Cardiac muscle cell (in vitro differentiated cells and primary cell): ENCODE results near the gene TMEM205. TPM values are rescaled to one million over a fixed set of nuclear protein-coding genes. Genes with fewer than 3 reads are reported as not detected.
A peak's percentile ranks its signal among the peaks of the same experiment; 100 is the strongest.
"Not testable (repeated sequence)": the region's sequence is repeated elsewhere in the genome, so short reads cannot be mapped to it uniquely, and the experiment has no call there.

Experiments used
- DNase-seq, 2 donors: peaks; one replicate each; pipeline versions ENCODE4 v3.0.0 to v3.0.0-alpha.2; 2010 to 2017; ENCODE audit warnings: low read depth in 1 of 2, low spot score in 1 of 2
- H3K27ac ChIP-seq: fragments of 200-600 bp; sonication (generic); 2 replicates; pipeline ENCODE4 v1.5.1; 2016
- H3K27me3 ChIP-seq: fragments of 200-600 bp; sonication (generic); 2 replicates; pipeline ENCODE4 v1.6.0; 2016; ENCODE audit warnings: control low read depth
- H3K36me3 ChIP-seq: fragments of 200-600 bp; sonication (generic); 2 replicates; pipeline ENCODE4 v1.5.1; 2016; ENCODE audit warnings: control low read depth
- H3K4me1 ChIP-seq: fragments of 200-600 bp; sonication (generic); 2 replicates; pipeline ENCODE4 v1.8.1; 2017; ENCODE audit warnings: low read depth, mild to moderate bottlenecking, mixed run types
- H3K4me3 ChIP-seq: fragments of 200-600 bp; sonication (generic); 2 replicates; pipeline ENCODE4 v1.5.1; 2016; ENCODE audit warnings: mild to moderate bottlenecking
- H3K9me3 ChIP-seq: fragments of 200-600 bp; sonication (generic); 2 replicates; pipeline ENCODE4 v1.5.1; 2017; ENCODE audit warnings: low read depth, mild to moderate bottlenecking, control low read depth
- CTCF ChIP-seq: IDR thresholded peaks from 2 replicates; pipeline ENCODE4 v1.5.1; 2012; ENCODE audit warnings: low read depth, mild to moderate bottlenecking, low read length
- polyA plus RNA-seq: library from polyadenylated mRNA; unstranded; fragments of >200 nt; fragmentation: Nextera tagmentation; extraction: Ambion mirVana; gene quantifications from 2 replicates; pipeline ENCODE4 v1.2.1, GENCODE V29; 2016
- total RNA-seq: library from RNA; depleted of rRNA; stranded (reverse); fragments of >200 nt; gene quantifications from 2 replicates; pipeline ENCODE4 v1.2.3, GENCODE V29; 2016

TMEM205 gene
- total and polyA plus RNA-seq, 2 experiments from 2014 or later = 137 to 154 TPM

- H3K4me3 ChIP-seq = peak overlapping the region; percentile 54
- H3K27ac ChIP-seq = peak overlapping the region; percentile 64
- no peak for TF ChIP-seq CTCF
- H3K4me1 ChIP-seq = peaks cover 7% of the 10 kb centered on the region
- no peaks in the 10 kb centered on the region for H3K36me3 ChIP-seq
- DNase-seq = peak in 1 of 2 donors; percentile 25
- H3K9me3 ChIP-seq = no peaks in the 10 kb centered on the region
- H3K27me3 ChIP-seq = no peaks in the 10 kb centered on the region
Measured at GRCh38 chr19:11383706-11384048, 37.6 kb upstream of the TMEM205 start.

GRCh38 chr19:11382898-11383705, 37.0 kb upstream of the TMEM205 start:
- peak; percentile 42 to 83 for DNase-seq
- Histone ChIP-seq H3K9me3 (no peaks in the 10 kb centered on the region), H3K36me3 (no peaks in the 10 kb centered on the region), H3K27me3 (no peaks in the 10 kb centered on the region), H3K27ac (peak overlapping the region; percentile 64), H3K4me3 (peak overlapping the region; percentile 54), H3K4me1 (peaks cover 7% of the 10 kb centered on the region)
- TF ChIP-seq CTCF = peak; percentile 80

- Histone ChIP-seq H3K4me1 (peaks cover 7% of the 10 kb centered on the region), H3K27ac (peak overlapping the region; percentile 55), H3K4me3 (peak overlapping the region; percentile 14), H3K36me3 (no peaks in the 10 kb centered on the region), H3K9me3 (no peaks in the 10 kb centered on the region), H3K27me3 (no peaks in the 10 kb centered on the region)
- peak; percentile 96 to 98 for DNase-seq
- peak; percentile 77 for TF ChIP-seq CTCF
Measured at GRCh38 chr19:11380653-11381537, 34.8 kb upstream of the TMEM205 start.

GRCh38 chr19:11379857-11380350, 33.8 kb upstream of the TMEM205 start:
- Histone ChIP-seq H3K27me3 (no peaks in the 10 kb centered on the region), H3K9me3 (no peaks in the 10 kb centered on the region), H3K4me1 (peaks cover 12% of the 10 kb centered on the region), H3K27ac (no peak overlapping the region), H3K36me3 (no peaks in the 10 kb centered on the region), H3K4me3 (no peak overlapping the region)
- TF ChIP-seq CTCF = no peak
- DNase-seq = no peak

GRCh38 chr19:11379269-11379845, 33.3 kb upstream of the TMEM205 start:
- not testable (repeated sequence) for H3K27me3 ChIP-seq, H3K9me3 ChIP-seq, DNase-seq, H3K27ac ChIP-seq, H3K4me1 ChIP-seq, H3K36me3 ChIP-seq, H3K4me3 ChIP-seq
